DMS114 treated with DMSO at 0.1 percent for 48 hours (cell line): ENCODE data around the gene SELENOK.

ENCODE experiments used
- DNase-seq: peaks from one replicate; lab custom pipeline; 2025; ENCODE audit not compliant: unreplicated experiment; lab: John Stamatoyannopoulos, UW

The SELENOK gene

DNA sequence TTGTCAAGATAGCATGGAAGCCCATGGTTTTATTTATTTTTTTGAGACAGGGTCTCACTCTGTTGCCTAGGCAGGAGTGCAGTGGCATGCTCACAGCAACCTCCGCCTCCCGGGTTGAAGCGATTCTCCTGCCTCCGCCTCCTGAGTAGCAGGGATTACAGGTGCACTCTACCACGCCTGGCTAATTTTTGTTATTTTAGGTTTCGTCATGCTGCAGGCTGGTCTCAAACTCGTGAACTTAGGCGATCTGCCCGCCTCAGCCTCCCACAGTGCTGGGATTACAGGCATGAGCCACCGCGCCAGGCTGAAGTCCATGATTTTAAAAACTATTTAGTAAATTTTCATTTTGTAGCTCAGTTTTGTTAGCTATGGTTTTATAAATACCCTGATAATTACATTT is 7.0 kb downstream of the SELENOK start:
- DNase-seq, result no peak

DNA sequence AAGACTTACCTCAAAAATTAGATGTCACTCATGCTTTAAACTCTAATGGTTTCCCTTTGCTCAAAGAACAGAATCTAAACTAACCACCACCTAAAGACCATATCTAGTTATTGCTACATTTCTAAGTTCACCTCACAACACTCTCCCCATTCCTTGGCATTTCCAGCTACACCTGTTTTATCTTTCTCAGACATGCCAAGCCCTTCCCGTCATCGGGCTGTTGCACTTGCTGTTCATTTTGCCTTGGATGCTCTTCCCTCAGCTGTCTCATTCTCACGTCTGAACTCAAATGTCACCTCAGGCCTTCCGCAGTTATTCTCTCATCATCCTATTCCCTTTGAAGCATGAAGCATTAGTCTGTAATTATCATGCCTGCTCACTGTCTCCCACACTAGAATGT is 8.7 kb downstream of the SELENOK start:
- no peak for DNase-seq

- DNase-seq, result peak; percentile 62
Measured at GRCh38 chr3:53881691-53882593, 9.7 kb downstream of the SELENOK start, which contains the start of gene ACTR8. Gene ACTR8, minus strand, starts transcription at chr3:53882152. Its CDS starts 51 bp downstream, at chr3:53882101.

- DNase-seq, result no peak
Measured at GRCh38 chr3:53880396-53881345, 11.0 kb downstream of the SELENOK start.

- DNase-seq, result no peak
Measured at GRCh38 chr3:53865732-53866499, 25.7 kb downstream of the SELENOK start.

DNA sequence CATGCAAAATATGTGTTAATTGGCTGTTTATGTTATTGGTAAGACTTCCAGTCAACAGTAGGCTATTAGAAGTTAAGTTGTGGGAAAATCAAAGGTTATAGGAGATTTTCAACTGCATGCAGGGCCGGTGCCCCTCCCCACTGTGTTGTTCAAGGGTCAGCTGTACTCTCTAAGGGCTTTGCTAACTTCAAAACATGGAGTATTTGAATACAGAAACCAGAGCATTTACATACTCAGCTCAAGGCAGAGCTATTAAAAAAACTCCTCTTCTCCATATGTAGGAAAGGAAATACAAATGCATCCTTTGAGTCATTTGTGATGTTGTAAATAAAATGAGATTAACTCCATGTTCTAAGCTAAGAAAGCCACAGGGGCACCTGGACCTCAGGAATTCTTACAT is 28.5 kb downstream of the SELENOK start:
- DNase-seq, result no peak

- DNase-seq, result no peak
Measured at GRCh38 chr3:53862241-53862640, 29.4 kb downstream of the SELENOK start.

GRCh38 chr3:53860196-53860595 is 31.5 kb downstream of the SELENOK start:
- DNase-seq, result no peak

DNA sequence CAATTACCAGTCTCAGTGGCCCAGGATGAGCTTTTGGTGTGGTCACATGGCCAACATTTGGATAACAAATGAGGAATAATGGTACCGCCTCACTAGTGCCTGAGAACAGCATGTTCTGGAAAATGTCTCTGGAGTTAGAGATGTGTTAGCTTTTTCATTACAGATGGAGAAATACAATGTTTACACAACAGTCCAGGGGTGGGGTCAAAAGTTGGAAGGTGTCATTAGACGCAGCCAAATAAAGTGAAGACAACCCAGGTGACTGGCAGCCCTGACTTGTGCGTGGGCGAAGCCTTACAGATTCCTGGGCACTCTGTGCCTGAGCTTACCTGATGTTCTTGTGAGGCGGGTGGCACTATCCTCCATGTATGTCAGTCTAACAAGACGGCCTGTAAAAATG is 32.5 kb downstream of the SELENOK start:
- no peak for DNase-seq

DNA sequence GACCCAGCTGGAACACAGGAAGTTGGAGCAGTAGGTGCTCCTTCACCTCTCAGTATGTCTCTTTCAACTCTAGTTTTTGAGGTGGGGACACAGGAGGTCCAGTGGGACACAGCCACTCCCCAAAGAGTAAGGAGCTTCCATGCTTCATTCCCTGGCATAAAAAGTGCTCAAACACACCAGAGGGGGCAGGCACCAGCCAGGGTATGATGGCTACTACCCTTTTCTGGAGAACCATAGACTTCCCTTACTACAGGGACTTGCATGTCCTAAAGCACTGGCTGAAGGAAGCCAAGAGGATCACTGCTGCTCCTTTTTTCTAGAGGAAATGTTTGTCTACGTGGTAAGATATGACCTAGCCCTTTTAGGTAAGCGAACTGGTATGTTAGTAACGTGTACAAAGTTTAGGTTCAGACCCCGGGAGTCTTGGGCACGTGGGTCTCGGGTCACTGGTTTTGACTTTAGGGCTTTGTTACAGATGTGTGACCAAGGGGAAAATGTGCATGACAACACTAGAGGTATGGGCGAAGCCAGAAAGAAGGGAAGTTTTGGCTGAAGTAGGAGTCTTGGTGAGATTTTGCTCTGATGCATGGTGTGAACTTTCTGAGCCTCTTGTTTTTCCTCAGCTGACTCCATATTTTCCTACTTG is 33.4 kb downstream of the SELENOK start:
- no peak for DNase-seq

DNA sequence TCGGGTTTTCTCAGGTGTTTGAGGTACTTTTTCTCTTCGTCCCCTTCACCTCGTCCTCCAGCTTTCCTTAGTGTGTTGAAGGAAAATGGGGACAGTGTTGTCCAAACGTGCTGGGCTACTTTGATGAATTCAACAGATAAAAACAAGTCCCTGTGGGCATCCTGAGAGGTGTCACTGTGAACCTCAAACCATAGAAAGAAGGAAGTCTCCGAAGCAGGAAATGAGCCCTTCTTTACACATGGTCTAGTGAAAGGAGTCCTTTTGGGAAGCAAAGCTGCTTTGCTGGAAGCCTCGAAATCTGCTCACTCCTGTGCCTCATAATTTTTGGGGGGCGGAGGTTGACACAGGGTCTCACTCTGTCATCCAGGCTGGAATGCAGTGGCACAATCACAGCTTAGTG is 34.7 kb downstream of the SELENOK start:
- DNase-seq, result no peak

DNA sequence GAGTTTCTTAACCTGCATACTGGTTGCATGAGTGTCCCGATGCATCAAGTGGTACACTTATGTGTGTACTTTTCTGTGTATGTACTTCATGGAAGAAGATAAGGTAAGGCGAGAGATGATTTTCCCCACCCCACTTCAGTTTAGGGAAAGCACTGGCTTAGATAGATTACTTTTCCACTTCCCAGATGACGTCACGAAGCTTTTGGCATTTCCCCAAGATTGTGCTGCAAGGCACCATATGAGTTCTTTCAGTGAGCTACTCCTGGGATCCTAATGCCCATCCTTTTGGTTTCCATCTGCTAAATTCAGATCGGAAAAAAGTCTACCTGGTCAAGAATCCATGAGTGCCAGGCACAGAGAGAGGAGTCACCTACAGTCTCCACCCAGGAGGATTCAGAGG is 40.8 kb downstream of the SELENOK start:
- no peak for DNase-seq

DNA sequence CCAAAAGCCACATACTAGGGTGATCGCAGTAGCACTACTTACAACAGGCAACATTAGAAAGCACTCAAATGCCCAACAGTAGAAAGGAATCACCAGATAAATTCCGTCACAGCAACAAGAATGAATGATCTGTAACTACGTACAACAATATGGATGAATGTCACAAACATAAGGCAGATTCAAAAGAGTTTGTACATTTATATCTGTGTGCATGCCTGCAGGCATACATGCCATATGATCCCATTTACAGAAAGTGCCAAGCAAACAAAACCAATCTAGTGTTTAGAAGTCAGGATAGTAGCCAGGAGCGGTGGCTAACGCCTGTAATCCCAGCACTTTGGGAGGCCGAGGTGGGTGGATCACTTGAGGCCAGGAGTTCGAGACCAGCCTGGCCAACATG is 41.7 kb downstream of the SELENOK start:
- no peak for DNase-seq

DNA sequence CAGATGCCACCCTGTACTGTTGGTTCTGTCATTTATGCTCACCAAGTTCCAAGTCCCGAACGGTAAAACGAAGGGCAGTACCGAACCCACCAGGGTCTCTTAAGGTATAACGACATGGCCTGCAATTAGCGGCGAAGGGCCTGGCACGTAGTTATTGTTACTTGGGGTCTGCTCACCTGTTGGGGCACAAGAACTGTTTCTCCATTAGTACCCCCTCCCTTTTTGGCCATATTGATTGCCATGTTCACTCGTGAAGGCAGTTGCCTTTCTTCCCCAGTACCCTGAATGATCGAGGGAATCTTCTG is 44.9 kb downstream of the SELENOK start:
- no peak for DNase-seq

GRCh38 chr3:53846134-53846850 is 45.4 kb downstream of the SELENOK start, which contains the start of the genes CHDH and IL17RB:
Gene CHDH, minus strand, starts transcription at chr3:53846419. Its CDS starts 22,411 bp downstream, at chr3:53824008.
Gene IL17RB, plus strand, starts transcription at chr3:53846568. Its CDS starts 21 bp downstream, at chr3:53846589.
- DNase-seq, result no peak

DNA sequence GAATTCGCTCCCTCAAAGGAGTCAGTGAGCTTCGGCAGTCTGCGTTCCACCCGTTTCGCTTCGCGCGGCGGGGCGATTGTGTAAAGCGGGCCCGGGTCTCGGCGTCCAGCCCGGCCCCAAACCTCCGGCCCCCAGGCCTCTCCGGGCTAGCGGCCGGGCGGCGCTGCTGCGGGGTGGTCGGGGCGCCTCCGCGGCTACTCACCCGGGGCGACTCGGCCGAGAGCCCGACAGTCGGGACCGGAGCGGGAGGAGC is 45.9 kb downstream of the SELENOK start:
- no peak for DNase-seq

DNA sequence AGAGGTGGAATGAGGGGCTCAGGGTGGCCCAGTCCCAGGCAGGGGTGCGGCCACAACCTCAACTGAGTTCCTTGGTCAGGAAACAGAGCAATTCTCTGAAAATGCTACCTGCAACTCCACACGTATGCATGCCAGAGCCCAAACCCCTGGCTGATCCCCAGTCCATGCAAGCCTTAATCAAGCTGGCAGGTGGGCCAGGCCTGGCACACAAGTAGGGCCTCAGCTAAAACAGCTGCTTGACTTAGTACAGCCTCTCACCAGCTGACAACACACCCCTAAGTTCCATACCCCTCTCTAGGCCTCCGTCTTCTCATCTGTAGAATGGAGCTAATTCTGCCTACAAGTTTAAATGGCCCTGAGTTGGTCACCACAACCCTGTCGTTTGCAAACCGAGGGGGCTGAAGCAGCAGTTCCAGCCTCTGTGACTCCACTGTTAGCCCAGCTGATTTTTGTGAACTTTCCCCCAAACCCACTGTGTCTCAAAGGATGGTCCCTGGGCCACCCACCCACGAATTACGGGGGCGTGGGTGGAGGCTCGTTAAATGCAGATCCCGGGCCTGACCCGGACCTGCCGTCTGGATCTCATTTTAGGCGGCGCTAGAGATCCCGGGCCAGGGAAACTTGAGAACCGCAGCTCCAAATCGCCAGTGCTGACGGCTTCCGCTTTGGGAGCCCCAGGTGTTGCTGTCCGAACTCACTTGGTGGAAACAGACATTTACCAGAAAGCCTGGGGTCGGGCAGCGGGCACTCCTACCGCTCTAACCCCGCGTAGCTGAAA is 46.4 kb downstream of the SELENOK start:
- no peak for DNase-seq

GRCh38 chr3:53844262-53845102 is 47.2 kb downstream of the SELENOK start:
- DNase-seq, result no peak
